ENCODE data around the gene ADCY7.

- no peak for TF ChIP-seq CTCF (IDR thresholded peaks at IDR 0.05; ENCODE audit: poor library complexity)
- no peak for TF ChIP-seq EZH2 (IDR thresholded peaks at IDR 0.05; ENCODE audit: borderline replicate concordance)
- TF ChIP-seq EZH2phosphoT487 (IDR thresholded peaks at IDR 0.05; ENCODE audit: low read depth, severe bottlenecking, unreplicated experiment), result no peak
Measured at GRCh38 chr16:50229149-50229726, 37.1 kb upstream of the ADCY7 start.
